Measurements from ENCODE around the gene KDM1B. TPM values are rescaled to one million over a fixed set of nuclear protein-coding genes. Genes with fewer than 3 reads are reported as not detected.

Gene KDM1B
- total and polyA plus RNA-seq, 9 donors, result 16.3 to 29.7 (median 22.6) TPM

GRCh38 chr6:18122128-18123093 is 32.8 kb upstream of the KDM1B start, which contains the start of gene NHLRC1:
TSS of gene NHLRC1 (minus strand) at chr6:18122677. CDS start at chr6:18122606, 71 bp downstream.
- Histone ChIP-seq H3K36me3 (ENCODE audit: control insufficient read depth, insufficient read depth, low read length) (no peaks in the 10 kb centered on the region), H3K27ac (ENCODE audit: low read length) (no peak within 1 kb of the TSS), H3K4me3 (ENCODE audit: low read length) (peak within 1 kb of the TSS; percentile 39), H3K27me3 (ENCODE audit: control insufficient read depth, insufficient read depth, low read length) (no peaks in the 10 kb centered on the region), H3K9me3 (replicated peaks; ENCODE audit: control insufficient read depth, low read depth, low read length) (peaks cover 4% of the 10 kb centered on the region), H3K4me1 (ENCODE audit: control insufficient read depth, insufficient read depth, low read length) (peaks cover 7% of the 10 kb centered on the region)
- 12% methylated on average over 73 of the region's 82 CpGs for WGBS (ENCODE audit: insufficient coverage)
- DNase-seq, result peak; percentile 92

- Histone ChIP-seq H3K4me1 (ENCODE audit: control insufficient read depth, insufficient read depth, low read length) (peaks cover 7% of the 10 kb centered on the region), H3K27ac (ENCODE audit: low read length) (no peak overlapping the region), H3K27me3 (ENCODE audit: control insufficient read depth, insufficient read depth, low read length) (no peaks in the 10 kb centered on the region), H3K36me3 (ENCODE audit: control insufficient read depth, insufficient read depth, low read length) (no peaks in the 10 kb centered on the region), H3K4me3 (ENCODE audit: low read length) (no peak overlapping the region), H3K9me3 (replicated peaks; ENCODE audit: control insufficient read depth, low read depth, low read length) (peaks cover 4% of the 10 kb centered on the region)
- WGBS (ENCODE audit: insufficient coverage), result 30% methylated on average over 5 of the region's 5 CpGs
- peak; percentile 16 for DNase-seq
Observed at GRCh38 chr6:18126121-18126520, 29.1 kb upstream of the KDM1B start.

GRCh38 chr6:18132346-18132745 is 22.9 kb upstream of the KDM1B start:
- peaks cover 4% of the 10 kb centered on the region for H3K36me3 ChIP-seq (ENCODE audit: control insufficient read depth, insufficient read depth, low read length)

GRCh38 chr6:18135171-18135570 is 20.1 kb upstream of the KDM1B start:
- Histone ChIP-seq H3K9me3 (replicated peaks; ENCODE audit: control insufficient read depth, low read depth, low read length) (no peaks in the 10 kb centered on the region), H3K27me3 (ENCODE audit: control insufficient read depth, insufficient read depth, low read length) (no peaks in the 10 kb centered on the region), H3K36me3 (ENCODE audit: control insufficient read depth, insufficient read depth, low read length) (peaks cover 14% of the 10 kb centered on the region), H3K27ac (ENCODE audit: low read length) (no peak overlapping the region), H3K4me1 (ENCODE audit: control insufficient read depth, insufficient read depth, low read length) (no peaks in the 10 kb centered on the region), H3K4me3 (ENCODE audit: low read length) (no peak overlapping the region)
- no peak for DNase-seq
- WGBS (ENCODE audit: insufficient coverage), result no CpG with 5 or more reads among the region's 2 CpGs

More at GRCh38 chr6:18132346-18132745, 22.9 kb upstream of the KDM1B start:
- DNase-seq, result no peak
- WGBS (ENCODE audit: insufficient coverage), result no CpG with 5 or more reads among the region's 3 CpGs
- Histone ChIP-seq H3K27me3 (ENCODE audit: control insufficient read depth, insufficient read depth, low read length) (no peaks in the 10 kb centered on the region), H3K27ac (ENCODE audit: low read length) (no peak overlapping the region), H3K4me1 (ENCODE audit: control insufficient read depth, insufficient read depth, low read length) (no peaks in the 10 kb centered on the region), H3K4me3 (ENCODE audit: low read length) (no peak overlapping the region), H3K9me3 (replicated peaks; ENCODE audit: control insufficient read depth, low read depth, low read length) (no peaks in the 10 kb centered on the region)

GRCh38 chr6:18136260-18136659 is 19.0 kb upstream of the KDM1B start:
- H3K27ac ChIP-seq (ENCODE audit: low read length), result no peak overlapping the region
- no peaks in the 10 kb centered on the region for H3K27me3 ChIP-seq (ENCODE audit: control insufficient read depth, insufficient read depth, low read length)
- H3K9me3 ChIP-seq (replicated peaks; ENCODE audit: control insufficient read depth, low read depth, low read length), result no peaks in the 10 kb centered on the region
- H3K4me3 ChIP-seq (ENCODE audit: low read length), result no peak overlapping the region
- DNase-seq, result no peak
- H3K4me1 ChIP-seq (ENCODE audit: control insufficient read depth, insufficient read depth, low read length), result no peaks in the 10 kb centered on the region
- 86% methylated on average over 4 of the region's 10 CpGs for WGBS (ENCODE audit: insufficient coverage)
- peaks cover 14% of the 10 kb centered on the region for H3K36me3 ChIP-seq (ENCODE audit: control insufficient read depth, insufficient read depth, low read length)

- 80% methylated on average over 2 of the region's 5 CpGs for WGBS (ENCODE audit: insufficient coverage)
- Histone ChIP-seq H3K9me3 (replicated peaks; ENCODE audit: control insufficient read depth, low read depth, low read length) (no peaks in the 10 kb centered on the region), H3K4me1 (ENCODE audit: control insufficient read depth, insufficient read depth, low read length) (no peaks in the 10 kb centered on the region), H3K36me3 (ENCODE audit: control insufficient read depth, insufficient read depth, low read length) (peaks cover 14% of the 10 kb centered on the region), H3K4me3 (ENCODE audit: low read length) (no peak overlapping the region), H3K27me3 (ENCODE audit: control insufficient read depth, insufficient read depth, low read length) (no peaks in the 10 kb centered on the region), H3K27ac (ENCODE audit: low read length) (no peak overlapping the region)
- no peak for DNase-seq
Observed at GRCh38 chr6:18138906-18139305, 16.3 kb upstream of the KDM1B start.

- WGBS (ENCODE audit: insufficient coverage), result 100% methylated on average over 3 of the region's 6 CpGs
- H3K4me1 ChIP-seq (ENCODE audit: control insufficient read depth, insufficient read depth, low read length), result no peaks in the 10 kb centered on the region
- peaks cover 14% of the 10 kb centered on the region for H3K36me3 ChIP-seq (ENCODE audit: control insufficient read depth, insufficient read depth, low read length)
- no peak for DNase-seq
- H3K27ac ChIP-seq (ENCODE audit: low read length), result no peak overlapping the region
- no peaks in the 10 kb centered on the region for H3K9me3 ChIP-seq (replicated peaks; ENCODE audit: control insufficient read depth, low read depth, low read length)
- H3K27me3 ChIP-seq (ENCODE audit: control insufficient read depth, insufficient read depth, low read length), result no peaks in the 10 kb centered on the region
- no peak overlapping the region for H3K4me3 ChIP-seq (ENCODE audit: low read length)
Observed at GRCh38 chr6:18139935-18140621, 15.1 kb upstream of the KDM1B start.

- H3K4me3 ChIP-seq (ENCODE audit: low read length), result no peak overlapping the region
- 65% methylated on average over 7 of the region's 13 CpGs for WGBS (ENCODE audit: insufficient coverage)
- H3K36me3 ChIP-seq (ENCODE audit: control insufficient read depth, insufficient read depth, low read length), result peaks cover 10% of the 10 kb centered on the region
Observed at GRCh38 chr6:18141805-18142590, 13.2 kb upstream of the KDM1B start.

GRCh38 chr6:18142591-18142861 is 12.7 kb upstream of the KDM1B start:
- H3K36me3 ChIP-seq (ENCODE audit: control insufficient read depth, insufficient read depth, low read length), result peaks cover 10% of the 10 kb centered on the region
- DNase-seq, result no peak

More at GRCh38 chr6:18141805-18142590, 13.2 kb upstream of the KDM1B start:
- Histone ChIP-seq H3K9me3 (replicated peaks; ENCODE audit: control insufficient read depth, low read depth, low read length) (no peaks in the 10 kb centered on the region), H3K27ac (ENCODE audit: low read length) (no peak overlapping the region), H3K27me3 (ENCODE audit: control insufficient read depth, insufficient read depth, low read length) (no peaks in the 10 kb centered on the region), H3K4me1 (ENCODE audit: control insufficient read depth, insufficient read depth, low read length) (no peaks in the 10 kb centered on the region)
- DNase-seq, result no peak

GRCh38 chr6:18147160-18147559 is 8.1 kb upstream of the KDM1B start:
- H3K27me3 ChIP-seq (ENCODE audit: control insufficient read depth, insufficient read depth, low read length), result no peaks in the 10 kb centered on the region
- H3K36me3 ChIP-seq (ENCODE audit: control insufficient read depth, insufficient read depth, low read length), result no peaks in the 10 kb centered on the region
- H3K4me1 ChIP-seq (ENCODE audit: control insufficient read depth, insufficient read depth, low read length), result no peaks in the 10 kb centered on the region
- no peak overlapping the region for H3K4me3 ChIP-seq (ENCODE audit: low read length)
- H3K9me3 ChIP-seq (replicated peaks; ENCODE audit: control insufficient read depth, low read depth, low read length), result no peaks in the 10 kb centered on the region
- DNase-seq, result no peak
- no CpG with 5 or more reads among the region's 2 CpGs for WGBS (ENCODE audit: insufficient coverage)
- H3K27ac ChIP-seq (ENCODE audit: low read length), result no peak overlapping the region

More at GRCh38 chr6:18142591-18142861, 12.7 kb upstream of the KDM1B start:
- WGBS (ENCODE audit: insufficient coverage), result 47% methylated on average over 3 of the region's 3 CpGs
- Histone ChIP-seq H3K27me3 (ENCODE audit: control insufficient read depth, insufficient read depth, low read length) (no peaks in the 10 kb centered on the region), H3K4me1 (ENCODE audit: control insufficient read depth, insufficient read depth, low read length) (no peaks in the 10 kb centered on the region), H3K4me3 (ENCODE audit: low read length) (no peak overlapping the region), H3K27ac (ENCODE audit: low read length) (no peak overlapping the region), H3K9me3 (replicated peaks; ENCODE audit: control insufficient read depth, low read depth, low read length) (no peaks in the 10 kb centered on the region)
